ENCODE results near the gene CYGB.

CYGB gene

DNA sequence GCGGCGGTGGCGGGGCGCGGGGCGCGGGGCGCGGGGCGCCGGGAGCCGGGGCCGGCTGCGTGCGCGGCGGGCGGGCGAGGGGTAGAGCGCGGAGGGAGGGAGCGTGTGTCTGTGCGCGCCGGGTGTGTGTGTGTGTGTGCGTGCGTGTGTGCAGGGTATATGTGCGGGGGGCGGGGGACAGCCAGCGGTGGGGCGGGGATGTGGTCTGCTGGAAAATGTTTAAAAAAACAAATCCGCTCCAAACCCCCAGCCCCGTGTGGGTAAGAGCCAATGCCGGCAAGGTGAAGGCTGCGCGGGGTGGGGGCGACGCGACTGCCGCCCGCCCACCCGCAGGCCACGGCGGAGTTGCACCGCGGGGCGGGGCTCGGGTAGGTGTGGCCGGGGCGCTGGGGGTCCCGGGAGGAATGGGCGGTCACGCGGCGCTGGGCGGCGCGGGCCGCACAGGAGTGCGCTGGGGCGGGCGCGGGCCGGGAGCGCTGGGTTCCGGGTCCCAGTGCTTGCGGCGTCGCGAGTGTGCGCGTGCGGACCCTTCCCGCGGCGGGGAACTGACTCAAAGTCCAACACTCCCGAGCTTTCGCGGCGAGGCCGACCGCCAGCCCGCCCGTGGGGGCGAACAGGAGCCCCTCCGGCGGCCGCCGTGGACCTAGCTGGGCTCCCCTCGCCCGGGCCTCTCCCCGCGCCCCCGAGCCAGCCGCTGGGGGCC lies at the start of gene CYGB:
Gene CYGB (minus strand): TSS at position 132 of the 703 bp plus-strand sequence. CDS start 167 bp downstream, outside the sequence.
- no peak for DNase-seq (ENCODE audit: low spot score)

DNA sequence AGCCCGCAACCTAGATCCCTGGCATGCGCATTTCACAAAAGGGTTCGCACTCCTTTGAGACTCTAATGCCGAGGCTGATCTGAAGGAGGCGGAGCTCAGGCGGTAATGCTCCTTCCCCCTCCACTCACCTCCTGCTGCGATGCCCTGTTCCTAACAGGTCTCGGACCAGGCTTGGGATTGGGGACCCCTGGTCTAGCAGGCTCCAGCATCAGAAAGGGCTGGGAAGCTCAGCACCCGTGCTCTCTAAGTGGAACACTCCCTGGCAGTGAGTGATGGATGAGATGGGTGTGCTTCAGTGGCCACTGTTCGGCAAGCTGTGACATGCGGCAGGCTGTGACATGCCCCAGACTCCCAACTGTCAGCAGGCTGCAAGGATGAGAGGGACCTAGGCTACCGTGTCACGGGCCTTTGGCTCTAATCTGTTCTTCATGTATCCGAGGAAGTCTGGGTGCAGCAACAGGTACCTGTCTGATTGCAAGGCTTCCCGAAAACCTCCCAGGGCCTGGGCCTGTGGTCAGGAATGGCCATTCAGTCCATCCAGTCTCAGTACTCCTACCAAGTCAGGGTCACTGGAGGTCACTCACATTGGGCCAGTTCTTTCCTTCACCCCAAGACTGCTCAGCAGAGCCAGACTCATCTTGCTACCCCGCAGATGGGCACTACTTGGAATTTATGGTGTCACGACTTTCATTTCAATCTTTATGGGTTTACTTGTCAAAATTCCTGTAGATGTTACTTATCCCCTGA lies 49.4 kb upstream of the CYGB start:
- DNase-seq (ENCODE audit: low spot score): no peak

DNA sequence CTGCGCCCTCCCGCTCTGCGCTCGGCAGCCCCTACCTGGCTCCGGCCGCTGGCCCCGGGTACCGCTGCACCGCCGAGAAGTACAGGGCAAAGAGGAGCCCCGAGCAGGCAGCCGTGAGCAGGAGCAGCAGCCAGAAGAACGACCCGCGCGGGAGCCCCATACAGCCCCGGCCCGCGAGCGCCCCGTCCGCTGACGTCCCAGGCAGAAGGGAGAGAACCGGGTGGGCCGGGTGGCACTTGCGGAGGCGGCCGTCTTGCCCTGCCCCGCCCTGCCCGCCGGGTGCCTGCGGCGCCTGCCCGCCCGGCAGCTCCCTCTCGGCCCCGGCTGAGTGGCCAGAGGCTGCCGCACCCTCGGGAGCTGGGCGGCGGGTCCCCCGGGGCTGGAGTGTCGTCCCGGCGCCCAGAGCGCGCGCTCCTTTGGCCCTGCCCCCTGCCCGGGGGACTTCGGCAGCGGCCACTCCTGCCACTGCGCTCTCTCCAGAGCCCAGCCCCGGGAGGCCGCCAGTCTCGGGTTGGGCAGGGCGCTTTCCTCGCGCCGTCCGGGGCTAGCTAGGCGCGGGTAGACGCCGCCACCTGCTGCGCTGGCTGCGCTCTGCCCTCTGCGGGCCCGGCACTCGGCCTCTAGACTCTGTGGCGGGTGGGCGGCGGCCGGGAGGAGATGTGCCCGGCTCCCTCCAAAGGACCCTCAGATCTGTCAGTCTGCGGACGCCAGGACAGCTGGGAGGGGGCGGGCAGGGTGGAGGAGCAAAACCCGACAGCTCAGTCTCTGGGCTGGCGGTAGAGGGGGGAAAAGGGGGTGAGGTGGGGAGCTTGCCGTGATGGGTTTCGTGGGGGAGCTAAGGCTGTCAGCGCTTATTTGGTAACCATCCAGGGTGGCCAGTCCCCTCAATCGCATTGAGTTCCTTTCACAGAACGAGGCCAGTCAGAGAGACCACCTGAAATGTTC lies 48.4 kb upstream of the CYGB start, which contains the start of gene ST6GALNAC2:
Gene ST6GALNAC2 (minus strand): TSS at position 212 of the 945 bp plus-strand sequence. CDS start 52 bp downstream, at position 160.
- DNase-seq (ENCODE audit: low spot score): peak; percentile 71

GRCh38 chr17:76585033-76585648 lies 47.6 kb upstream of the CYGB start:
- DNase-seq (ENCODE audit: low spot score): peak; percentile 63

GRCh38 chr17:76584427-76585032 lies 47.0 kb upstream of the CYGB start:
- no peak for DNase-seq (ENCODE audit: low spot score)

- DNase-seq (ENCODE audit: low spot score): no peak
Measured at GRCh38 chr17:76582660-76583059, 45.2 kb upstream of the CYGB start.

- DNase-seq (ENCODE audit: low spot score): no peak
Measured at GRCh38 chr17:76581515-76581914, 44.0 kb upstream of the CYGB start.

GRCh38 chr17:76579281-76579680 lies 41.8 kb upstream of the CYGB start:
- DNase-seq (ENCODE audit: low spot score): no peak

- DNase-seq (ENCODE audit: low spot score): no peak
Measured at GRCh38 chr17:76578376-76578775, 40.9 kb upstream of the CYGB start.

GRCh38 chr17:76577876-76578275 lies 40.4 kb upstream of the CYGB start:
- DNase-seq (ENCODE audit: low spot score): no peak

GRCh38 chr17:76576189-76576588 lies 38.7 kb upstream of the CYGB start:
- DNase-seq (ENCODE audit: low spot score): no peak

GRCh38 chr17:76575570-76575969 lies 38.1 kb upstream of the CYGB start:
- DNase-seq (ENCODE audit: low spot score): no peak

- no peak for DNase-seq (ENCODE audit: low spot score)
Measured at GRCh38 chr17:76574166-76574565, 36.7 kb upstream of the CYGB start.

- no peak for DNase-seq (ENCODE audit: low spot score)
Measured at GRCh38 chr17:76573096-76573495, 35.6 kb upstream of the CYGB start.

- DNase-seq (ENCODE audit: low spot score): no peak
Measured at GRCh38 chr17:76572201-76572910, 34.8 kb upstream of the CYGB start.

DNA sequence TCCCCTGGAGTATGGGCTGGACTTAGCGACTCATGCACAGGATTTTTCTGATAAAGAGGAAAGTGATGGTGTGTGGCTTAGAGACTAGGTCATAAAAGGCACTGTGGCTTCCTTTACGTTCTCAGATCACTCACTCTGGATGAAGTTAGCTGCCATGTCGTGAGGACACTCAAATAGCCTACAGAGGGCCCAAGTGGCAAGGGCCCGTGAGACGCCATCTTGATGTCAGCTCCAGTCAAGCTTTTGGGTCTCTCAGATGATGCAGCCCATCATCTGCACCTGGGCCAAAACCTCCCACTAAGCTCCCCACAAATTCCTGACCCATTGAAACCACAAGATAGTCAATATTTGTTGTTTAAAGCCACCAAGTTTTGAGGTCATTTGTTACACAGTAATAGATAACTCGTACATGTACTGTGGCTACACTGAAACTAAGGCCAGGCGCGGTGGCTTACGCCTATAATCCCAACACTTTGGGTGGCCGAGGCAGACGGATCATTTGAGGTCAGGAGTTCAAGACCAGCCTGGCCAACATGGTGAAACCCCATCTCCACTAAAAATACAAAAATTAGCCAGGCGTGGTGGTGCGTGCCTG lies 33.5 kb upstream of the CYGB start:
- no peak for DNase-seq (ENCODE audit: low spot score)

- no peak for DNase-seq (ENCODE audit: low spot score)
Measured at GRCh38 chr17:76570457-76570856, 32.9 kb upstream of the CYGB start.

GRCh38 chr17:76569607-76570279 lies 32.2 kb upstream of the CYGB start:
- no peak for DNase-seq (ENCODE audit: low spot score)

- DNase-seq (ENCODE audit: low spot score): no peak
Measured at GRCh38 chr17:76568811-76569221, 31.3 kb upstream of the CYGB start.
